H9 (cell line): ENCODE data around the gene STPG3. TPM values are rescaled to one million over a fixed set of nuclear protein-coding genes. Genes with fewer than 3 reads are reported as not detected.
"Not testable (repeated sequence)": the region's sequence is repeated elsewhere in the genome, so short reads cannot be mapped to it uniquely, and the experiment has no call there.

ENCODE experiments used
- DNase-seq: peaks from one replicate; pipeline ENCODE4 v3.0.0-alpha.2; 2017
- H2AFZ ChIP-seq: one replicate; pipeline ENCODE4 v1.6.1; 2013; ENCODE audit warnings: mild to moderate bottlenecking, low read length, control low read depth, moderate library complexity
- H2AK5ac ChIP-seq: 2 replicates; pipeline ENCODE4 v1.6.1; 2013; ENCODE audit warnings: low read length, control low read depth, mixed read lengths; ENCODE audit not compliant: insufficient read length
- H2BK120ac ChIP-seq: one replicate; pipeline ENCODE4 v1.6.1; 2013; ENCODE audit warnings: low read depth, mild to moderate bottlenecking, low read length, control low read depth, inconsistent platforms; ENCODE audit not compliant: poor library complexity, severe bottlenecking
- H2BK12ac ChIP-seq: 2 replicates; pipeline ENCODE4 v1.6.1; 2013; ENCODE audit warnings: low read length, control low read depth, mixed read lengths, low read depth; ENCODE audit not compliant: insufficient read length
- H2BK15ac ChIP-seq: 2 replicates; pipeline ENCODE4 v1.6.1; 2013; ENCODE audit warnings: low read depth, low read length, control low read depth
- H2BK20ac ChIP-seq: one replicate; pipeline ENCODE4 v1.6.1; 2013; ENCODE audit warnings: low read depth, mild to moderate bottlenecking, low read length, control low read depth, inconsistent platforms; ENCODE audit not compliant: poor library complexity, severe bottlenecking
- H2BK5ac ChIP-seq: 2 replicates; pipeline ENCODE4 v1.6.1; 2013; ENCODE audit warnings: low read length, control low read depth, mixed read lengths; ENCODE audit not compliant: insufficient read length
- H3K14ac ChIP-seq: 2 replicates; pipeline ENCODE4 v1.6.1; 2013; ENCODE audit warnings: low read length, control low read depth; ENCODE audit not compliant: insufficient read depth
- H3K18ac ChIP-seq: 2 replicates; pipeline ENCODE4 v1.6.1; 2013; ENCODE audit warnings: low read depth, mild to moderate bottlenecking, mixed read lengths, low read length, control low read depth; ENCODE audit not compliant: insufficient read length
- H3K23ac ChIP-seq: 2 replicates; pipeline ENCODE4 v1.6.1; 2013; ENCODE audit warnings: low read length, control low read depth, mixed read lengths, low read depth; ENCODE audit not compliant: insufficient read length
- H3K23me2 ChIP-seq: 2 replicates; pipeline ENCODE4 v1.6.1; 2013; ENCODE audit warnings: low read depth, mild to moderate bottlenecking, mixed read lengths, low read length, control low read depth; ENCODE audit not compliant: insufficient read length, poor library complexity, severe bottlenecking
- H3K27ac ChIP-seq: 2 replicates; pipeline ENCODE4 v1.5.1; 2013; ENCODE audit warnings: low read length, control low read depth, mixed read lengths, low read depth; ENCODE audit not compliant: insufficient read length
- H3K27me3 ChIP-seq: 2 replicates; pipeline ENCODE4 v1.6.1; 2013; ENCODE audit warnings: low read length, control low read depth, inconsistent platforms; ENCODE audit not compliant: insufficient read depth
- H3K4ac ChIP-seq: 2 replicates; pipeline ENCODE4 v1.6.1; 2013; ENCODE audit warnings: low read depth, mild to moderate bottlenecking, control low read depth, inconsistent platforms, low read length, moderate library complexity
- H3K4me1 ChIP-seq: 2 replicates; pipeline ENCODE4 v1.6.1; 2013; ENCODE audit warnings: low read length, control low read depth, inconsistent platforms; ENCODE audit not compliant: insufficient read depth
- H3K4me2 ChIP-seq: 2 replicates; pipeline ENCODE4 v1.6.1; 2013; ENCODE audit warnings: low read length, control low read depth, mixed read lengths; ENCODE audit not compliant: insufficient read length, insufficient read depth
- H3K56ac ChIP-seq: 2 replicates; pipeline ENCODE4 v1.6.1; 2013; ENCODE audit warnings: low read depth, mild to moderate bottlenecking, mixed read lengths, low read length, control low read depth; ENCODE audit not compliant: insufficient read length
- H3K79me1 ChIP-seq: 2 replicates; pipeline ENCODE4 v1.6.1; 2013; ENCODE audit warnings: low read depth, mild to moderate bottlenecking, moderate library complexity, low read length, control low read depth, inconsistent platforms; ENCODE audit not compliant: insufficient read depth, poor library complexity, severe bottlenecking
- H3K79me2 ChIP-seq: 2 replicates; pipeline ENCODE4 v1.6.1; 2013; ENCODE audit warnings: low read length, control low read depth, inconsistent platforms; ENCODE audit not compliant: insufficient read depth
- H3K9ac ChIP-seq: 2 replicates; pipeline ENCODE4 v1.6.1; 2013; ENCODE audit warnings: low read length, control low read depth, mixed read lengths; ENCODE audit not compliant: insufficient read length; ENCODE audit errors: extremely low read depth
- H3K9me3 ChIP-seq: one replicate; pipeline ENCODE4 v1.6.1; 2013; ENCODE audit warnings: low read depth, low read length, inconsistent platforms; ENCODE audit not compliant: control insufficient read depth
- H3T11ph ChIP-seq: one replicate; pipeline ENCODE4 v1.6.1; 2013; ENCODE audit warnings: mild to moderate bottlenecking, low read length, control low read depth, inconsistent platforms
- H4K20me1 ChIP-seq: one replicate; pipeline ENCODE4 v1.6.1; 2013; ENCODE audit not compliant: control insufficient read depth, insufficient read length, insufficient read depth
- H4K5ac ChIP-seq: 2 replicates; pipeline ENCODE4 v1.6.1; 2013; ENCODE audit warnings: low read depth, mild to moderate bottlenecking, mixed read lengths, low read length, control low read depth; ENCODE audit not compliant: insufficient read length
- H4K8ac ChIP-seq: replicated peaks from 2 replicates; pipeline ENCODE4 v1.6.1; 2013; ENCODE audit warnings: low read length, control low read depth, mixed read lengths, low read depth; ENCODE audit not compliant: insufficient read length
- H4K91ac ChIP-seq: 2 replicates; pipeline ENCODE4 v1.6.1; 2013; ENCODE audit warnings: low read depth, mild to moderate bottlenecking, moderate library complexity, mixed read lengths, low read length, control low read depth; ENCODE audit not compliant: insufficient read length
- H3K27ac Mint-ChIP-seq, 3 experiments: 2 replicates in 2 of 3; 3 replicates in 1 of 3; pipeline ENCODE4 v1.8.0; 2020 to 2021; ENCODE audit warnings: mixed read lengths in 3 of 3, mild to moderate bottlenecking in 1 of 3, moderate library complexity in 1 of 3
- H3K27me3 Mint-ChIP-seq: 2 replicates; pipeline ENCODE4 v1.8.0; 2021; ENCODE audit warnings: low read depth, mild to moderate bottlenecking, moderate library complexity, mixed read lengths
- H3K36me3 Mint-ChIP-seq, 3 experiments: 2 replicates in 2 of 3; 3 replicates in 1 of 3; pipeline ENCODE4 v1.8.0; 2020 to 2021; ENCODE audit warnings: low read depth in 3 of 3, mixed read lengths in 3 of 3; ENCODE audit not compliant: insufficient read depth in 1 of 3
- H3K4me1 Mint-ChIP-seq, 2 experiments: 2 replicates each; pipeline ENCODE4 v1.8.0; 2020; ENCODE audit warnings: mixed read lengths in 2 of 2
- H3K4me3 Mint-ChIP-seq, 2 experiments: 2 replicates in 1 of 2; 3 replicates in 1 of 2; pipeline ENCODE4 v1.8.0; 2020 to 2021; ENCODE audit warnings: mild to moderate bottlenecking in 2 of 2, mixed read lengths in 2 of 2, moderate library complexity in 1 of 2
- H3K9me3 Mint-ChIP-seq, 2 experiments: 2 replicates in 1 of 2; 3 replicates in 1 of 2; pipeline ENCODE4 v1.8.0; 2020; ENCODE audit warnings: mild to moderate bottlenecking in 2 of 2, mixed read lengths in 2 of 2, moderate library complexity in 1 of 2
- CTCF ChIP-seq: fragments of 200-600 bp; sonication (generic); conservative IDR thresholded peaks from 3 replicates; pipeline ENCODE4 v1.8.0; 2021; ENCODE audit warnings: antibody characterized with exemption, mild to moderate bottlenecking
- WGBS: extraction: QIAGEN DNeasy Blood & Tissue Kit; methylation state at CpG from one replicate; pipeline ENCODE4 v1.1.7; 2013; ENCODE audit warnings: missing lambda C conversion rate, low lambda C conversion rate, mixed read lengths; ENCODE audit not compliant: insufficient read length; ENCODE audit errors: extremely low coverage; 5-methylcytosine and 5-hydroxymethylcytosine counted together
- total RNA-seq: library from RNA; stranded (reverse); gene quantifications from 2 replicates; pipeline ENCODE4 v1.2.1, GENCODE V29; 2021

Gene STPG3
- total RNA-seq, 1 experiment from 2014 or later, result not detected

DNA sequence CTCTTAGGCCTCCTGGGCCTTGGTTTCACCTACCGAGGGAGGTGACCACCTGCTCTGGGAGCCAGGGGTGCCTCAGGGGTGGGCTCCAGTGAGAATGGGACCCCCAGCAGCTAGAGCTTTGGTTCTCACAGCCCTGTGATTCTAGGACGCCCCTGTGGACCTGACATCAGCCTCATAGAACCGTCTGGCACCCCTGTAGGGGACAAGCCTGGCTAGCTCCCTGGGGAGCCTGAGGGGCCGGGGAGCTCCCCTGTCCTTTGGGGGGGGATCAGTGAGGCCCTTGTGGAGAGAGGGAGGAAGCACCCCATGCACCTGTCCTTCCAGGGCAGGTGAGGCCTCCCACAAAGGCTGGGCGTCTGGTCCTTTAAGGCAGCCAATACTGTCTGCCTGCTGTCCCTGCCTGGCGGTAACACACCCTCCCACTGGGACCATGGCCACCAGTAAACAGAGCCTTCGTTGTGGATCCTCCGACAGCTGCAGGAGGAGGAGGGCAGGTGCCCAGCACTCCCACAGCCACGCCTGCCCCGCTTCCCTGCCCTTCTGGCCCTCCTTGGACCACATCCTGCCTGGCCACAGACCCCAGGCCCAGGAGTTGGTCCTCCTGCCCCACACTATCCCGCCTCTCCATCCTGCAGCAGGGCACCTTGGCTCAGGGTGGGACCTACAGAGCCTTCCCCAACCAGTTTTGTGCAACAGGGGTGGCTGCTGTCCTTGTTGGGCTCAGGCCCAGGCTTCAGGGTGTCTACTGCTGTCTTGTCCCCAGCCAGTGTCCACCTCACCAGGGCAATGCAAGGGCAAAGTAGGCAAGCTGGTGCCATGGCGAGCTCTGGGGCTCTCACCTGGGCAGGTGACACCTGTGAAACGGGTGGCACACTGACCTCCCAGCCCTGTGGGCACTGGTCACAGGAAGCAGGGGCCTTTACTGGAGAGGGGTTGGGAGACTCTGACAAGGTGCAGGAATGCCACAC lies 13.0 kb upstream of the STPG3 start:
- no peak overlapping the region for H4K91ac ChIP-seq
- no peak overlapping the region for H3K9ac ChIP-seq
- H3K23ac ChIP-seq, result no peak overlapping the region
- H2AFZ ChIP-seq, result no peak overlapping the region
- no peak overlapping the region for H3K4ac ChIP-seq
- H2BK12ac ChIP-seq, result no peak overlapping the region
- no CpG with 5 or more reads among the region's 13 CpGs for WGBS
- H3K4me1 ChIP-seq, result peaks cover 3% of the 10 kb centered on the region; the same call in 1 of the 2 replicates
- H4K8ac ChIP-seq, result no peak overlapping the region
- H3K4me1 Mint-ChIP-seq, result peaks cover 20 to 30% of the 10 kb centered on the region in 2 experiments
- peaks cover 16 to 17% (median 16%) of the 10 kb centered on the region in 3 experiments for H3K36me3 Mint-ChIP-seq
- H4K5ac ChIP-seq, result no peak overlapping the region
- H3K9me3 Mint-ChIP-seq, result no peaks in the 10 kb centered on the region; a peak in 2 of 5 replicates
- no peaks in the 10 kb centered on the region for H3K79me2 ChIP-seq
- no peak overlapping the region for H2BK120ac ChIP-seq
- no peak overlapping the region for H3K4me2 ChIP-seq
- peaks cover 12% of the 10 kb centered on the region for H3K23me2 ChIP-seq
- no peak overlapping the region for H2BK15ac ChIP-seq
- peak overlapping the region in 1 of 2 experiments; percentile 26; a peak in 2 of 5 replicates for H3K4me3 Mint-ChIP-seq
- H2AK5ac ChIP-seq, result no peak overlapping the region
- H3K79me1 ChIP-seq, result no peaks in the 10 kb centered on the region
- peaks cover 7% of the 10 kb centered on the region for H3K27me3 Mint-ChIP-seq
- no peak overlapping the region for H2BK5ac ChIP-seq
- H3K14ac ChIP-seq, result no peak overlapping the region
- no peaks in the 10 kb centered on the region for H4K20me1 ChIP-seq
- no peak overlapping the region for H3K27ac ChIP-seq
- DNase-seq, result no peak
- no peak overlapping the region for H3T11ph ChIP-seq
- H3K9me3 ChIP-seq, result no peaks in the 10 kb centered on the region
- no peak overlapping the region for H3K27ac Mint-ChIP-seq
- no peak overlapping the region for H2BK20ac ChIP-seq
- H3K27me3 ChIP-seq, result no peaks in the 10 kb centered on the region
- no peak overlapping the region for H3K18ac ChIP-seq
- H3K56ac ChIP-seq, result no peak overlapping the region
- no peak for TF ChIP-seq CTCF

DNA sequence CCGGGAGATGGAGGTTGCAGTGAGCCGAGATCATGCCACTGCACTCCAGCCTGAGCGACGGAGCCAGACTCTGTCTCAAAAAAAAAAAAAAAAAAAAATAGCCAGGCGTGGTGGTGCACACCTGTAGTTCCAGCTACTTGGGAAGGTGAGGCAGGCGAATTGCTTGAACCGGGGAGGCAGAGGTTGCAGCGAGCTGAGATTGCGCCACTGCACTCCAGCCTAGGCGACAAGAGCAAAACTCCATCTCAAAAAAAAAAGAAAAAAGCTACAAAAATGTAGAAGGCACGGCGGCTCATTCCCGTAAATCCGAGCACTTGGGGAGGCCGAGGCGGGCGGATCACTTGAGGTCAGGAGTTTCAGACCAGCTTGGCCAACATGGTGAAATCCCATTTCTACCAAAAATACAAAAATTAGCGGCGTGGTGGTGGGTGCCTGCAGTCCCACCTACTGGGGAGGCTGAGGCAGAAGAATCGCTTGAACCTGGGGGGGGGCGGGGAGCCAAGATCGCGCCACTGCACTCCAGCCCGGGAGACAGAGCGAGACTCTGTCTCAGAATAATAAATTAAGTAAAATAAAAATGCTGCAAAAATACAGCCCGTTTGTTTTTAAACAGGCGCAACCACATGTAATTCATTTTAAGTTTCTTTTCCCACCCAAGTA lies 11.4 kb upstream of the STPG3 start:
- not testable (repeated sequence) for H3K27me3 ChIP-seq, H2AFZ ChIP-seq, H3K56ac ChIP-seq, H4K8ac ChIP-seq, H3K4me1 ChIP-seq, H2BK12ac ChIP-seq, H3K4ac ChIP-seq, H4K5ac ChIP-seq, H3T11ph ChIP-seq, H3K23ac ChIP-seq, H3K27me3 Mint-ChIP-seq, H3K18ac ChIP-seq, H2BK15ac ChIP-seq, H2BK20ac ChIP-seq, H2AK5ac ChIP-seq, H3K79me1 ChIP-seq, H2BK5ac ChIP-seq, H4K20me1 ChIP-seq, H3K9me3 Mint-ChIP-seq, H3K14ac ChIP-seq, H3K9ac ChIP-seq, H4K91ac ChIP-seq, H3K9me3 ChIP-seq, DNase-seq, H2BK120ac ChIP-seq, H3K79me2 ChIP-seq, H3K27ac ChIP-seq
- peak overlapping the region; percentile 7 for H3K4me2 ChIP-seq
- H3K36me3 Mint-ChIP-seq, result peaks cover 19 to 26% (median 24%) of the 10 kb centered on the region in 3 experiments
- peak overlapping the region; percentile 74 to 86 for H3K4me3 Mint-ChIP-seq
- peaks cover 28 to 45% of the 10 kb centered on the region in 2 experiments for H3K4me1 Mint-ChIP-seq
- peak overlapping the region in 1 of 3 experiments; percentile 53; a peak in 1 of 7 replicates for H3K27ac Mint-ChIP-seq
- WGBS, result no CpG with 5 or more reads among the region's 27 CpGs
- peaks cover 12% of the 10 kb centered on the region for H3K23me2 ChIP-seq
